PC-3 (cell line): ENCODE measurements around the gene GRIA1. TPM values are rescaled to one million over a fixed set of nuclear protein-coding genes. Genes with fewer than 3 reads are reported as not detected.
A peak's percentile ranks its signal among the peaks of the same experiment; 100 is the strongest.

ENCODE experiments used
- ATAC-seq: fragments of 200-7000 bp; cut with Tn5 transposase; 2 replicates; pipeline ENCODE4 v1.9.1; 2020; ENCODE audit warnings: mild to moderate bottlenecking, moderate library complexity
- BruUV-seq: library from RNA; stranded (reverse); fragments of 400-500 nt; replicated peaks from 2 replicates; lab custom pipeline; 2021; lab: Mats Ljungman, UMichigan
- CTCF ChIA-PET: fragments of 300-600 bp; sonication (Branson Sonifier 250); formaldehyde crosslinking; loops from one replicate; lab custom pipeline; 2022; ENCODE audit warnings: antibody characterized with exemption; lab: Charles Lee
- POLR2A ChIA-PET: fragments of 300-600 bp; sonication (Branson Sonifier 250); formaldehyde crosslinking; loops from one replicate; lab custom pipeline; 2022; ENCODE audit warnings: antibody characterized with exemption; ENCODE audit not compliant: unreplicated experiment; lab: Charles Lee
- DNase-seq: peaks from one replicate; pipeline ENCODE4 v3.0.0-alpha.2; 2015
- H2AFZ ChIP-seq: fragments of 300-600 bp; sonication (generic); 2 replicates; pipeline ENCODE4 v1.6.0; 2016; ENCODE audit warnings: antibody characterized with exemption, low read length
- H3F3A ChIP-seq: fragments of 300-600 bp; sonication (generic); one replicate; pipeline ENCODE4 v1.6.0; 2017; ENCODE audit warnings: antibody characterized with exemption, low read length, control low read depth, mild to moderate bottlenecking; ENCODE audit not compliant: unreplicated experiment
- H3K27ac ChIP-seq: fragments of 300-600 bp; sonication (generic); 2 replicates; pipeline ENCODE4 v1.5.1; 2016; ENCODE audit warnings: mild to moderate bottlenecking, low read length
- H3K27me3 ChIP-seq: fragments of 300-600 bp; sonication (generic); 2 replicates; pipeline ENCODE4 v1.6.1; 2016; ENCODE audit warnings: low read length, mixed read lengths
- H3K36me3 ChIP-seq: fragments of 300-600 bp; sonication (generic); 2 replicates; pipeline ENCODE4 v1.6.1; 2016; ENCODE audit warnings: low read depth, mixed run types, low read length, mixed read lengths
- H3K4me1 ChIP-seq: fragments of 300-600 bp; sonication (generic); 2 replicates; pipeline ENCODE4 v1.5.1; 2016; ENCODE audit warnings: low read length; ENCODE audit not compliant: insufficient read depth
- H3K4me2 ChIP-seq: fragments of 300-600 bp; sonication (generic); 2 replicates; pipeline ENCODE4 v1.6.0; 2016; ENCODE audit warnings: low read length
- H3K4me3 ChIP-seq: fragments of 300-600 bp; sonication (generic); 2 replicates; pipeline ENCODE4 v1.5.1; 2016; ENCODE audit warnings: mild to moderate bottlenecking, low read length, mixed read lengths
- H3K79me2 ChIP-seq: fragments of 300-600 bp; sonication (generic); 2 replicates; pipeline ENCODE4 v1.6.1; 2017; ENCODE audit warnings: low read length, mixed read lengths
- H3K9ac ChIP-seq: fragments of 300-600 bp; sonication (generic); 2 replicates; pipeline ENCODE4 v1.6.0; 2016; ENCODE audit warnings: mild to moderate bottlenecking, low read length
- H3K9me2 ChIP-seq: fragments of 300-600 bp; sonication (generic); replicated peaks from 2 replicates; pipeline ENCODE4 v1.6.1; 2016; ENCODE audit warnings: mixed run types, low read length, mixed read lengths
- H3K9me3 ChIP-seq: fragments of 300-600 bp; sonication (generic); 2 replicates; pipeline ENCODE4 v1.6.1; 2016; ENCODE audit warnings: low read length, mixed read lengths
- H4K20me1 ChIP-seq: fragments of 300-600 bp; sonication (generic); 2 replicates; pipeline ENCODE4 v1.6.1; 2016; ENCODE audit warnings: low read length, mixed read lengths
- EZH2 ChIP-seq: fragments of 300-600 bp; sonication (generic); IDR thresholded peaks from one replicate; pipeline ENCODE4 v1.6.1; 2017; ENCODE audit warnings: antibody characterized with exemption, mild to moderate bottlenecking, low read length; ENCODE audit not compliant: unreplicated experiment
- EZH2phosphoT487 ChIP-seq: fragments of 300-600 bp; sonication (generic); IDR thresholded peaks from 2 replicates; pipeline ENCODE4 v1.6.1; 2018; ENCODE audit warnings: mild to moderate bottlenecking, antibody characterized with exemption, low read length, borderline replicate concordance
- intact Hi-C: fragments of 100-400 bp; cut with micrococcal nuclease; formaldehyde crosslinking; loops from 2 replicates; pipeline ENCODE4 v1.9.0; 2023
- total RNA-seq: library from RNA; depleted of rRNA; stranded (reverse); fragments of >200 nt; gene quantifications from 2 replicates; pipeline ENCODE4 v1.2.3, GENCODE V29; 2014
- TF ChIP-seq, protein P1 (sequence below): fragments of 300-600 bp; sonication (generic); conservative IDR thresholded peaks from 2 replicates; pipeline ENCODE4 v1.5.1; 2017; ENCODE audit warnings: antibody characterized with exemption, low read depth, mild to moderate bottlenecking, low read length

The GRIA1 gene
- total RNA-seq, 1 experiment from 2014 or later = not detected

DNA sequence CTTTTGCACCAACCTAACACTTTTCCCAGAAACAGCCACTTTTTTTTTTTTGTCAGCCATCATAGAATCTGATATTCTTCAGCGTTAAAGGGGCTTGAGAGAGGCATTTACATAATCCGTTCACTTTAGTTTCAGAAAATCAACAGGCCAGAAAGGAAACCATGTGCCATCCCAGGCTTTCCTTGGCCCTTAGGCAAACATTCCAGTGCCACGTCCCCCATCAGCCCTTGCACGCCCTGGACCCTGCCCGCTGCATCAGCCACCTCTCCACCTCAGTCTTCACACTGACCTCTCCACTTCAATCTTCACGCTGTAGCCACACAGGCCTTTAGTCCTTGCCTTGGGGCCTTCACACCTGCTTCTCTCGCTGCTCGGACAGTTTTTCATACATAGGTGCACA, 123.2 kb downstream of the GRIA1 start:
- Histone ChIP-seq H3K4me1 (no peaks in the 10 kb centered on the region), H4K20me1 (no peaks in the 10 kb centered on the region), H3K27ac (no peak overlapping the region), H3F3A (no peaks in the 10 kb centered on the region), H3K4me3 (no peak overlapping the region), H3K9me2 (no peaks in the 10 kb centered on the region), H3K79me2 (no peaks in the 10 kb centered on the region), H2AFZ (no peak overlapping the region), H3K4me2 (no peak overlapping the region), H3K9ac (no peak overlapping the region), H3K27me3 (no peaks in the 10 kb centered on the region), H3K36me3 (no peaks in the 10 kb centered on the region), H3K9me3 (no peaks in the 10 kb centered on the region)
- ChIA-PET CTCF (no interaction called here), POLR2A (no interaction called here)
- no peak for ATAC-seq
- DNase-seq = no peak
- TF ChIP-seq EZH2phosphoT487 (no peak), EZH2 (no peak)
- TF ChIP-seq, protein P1, sequence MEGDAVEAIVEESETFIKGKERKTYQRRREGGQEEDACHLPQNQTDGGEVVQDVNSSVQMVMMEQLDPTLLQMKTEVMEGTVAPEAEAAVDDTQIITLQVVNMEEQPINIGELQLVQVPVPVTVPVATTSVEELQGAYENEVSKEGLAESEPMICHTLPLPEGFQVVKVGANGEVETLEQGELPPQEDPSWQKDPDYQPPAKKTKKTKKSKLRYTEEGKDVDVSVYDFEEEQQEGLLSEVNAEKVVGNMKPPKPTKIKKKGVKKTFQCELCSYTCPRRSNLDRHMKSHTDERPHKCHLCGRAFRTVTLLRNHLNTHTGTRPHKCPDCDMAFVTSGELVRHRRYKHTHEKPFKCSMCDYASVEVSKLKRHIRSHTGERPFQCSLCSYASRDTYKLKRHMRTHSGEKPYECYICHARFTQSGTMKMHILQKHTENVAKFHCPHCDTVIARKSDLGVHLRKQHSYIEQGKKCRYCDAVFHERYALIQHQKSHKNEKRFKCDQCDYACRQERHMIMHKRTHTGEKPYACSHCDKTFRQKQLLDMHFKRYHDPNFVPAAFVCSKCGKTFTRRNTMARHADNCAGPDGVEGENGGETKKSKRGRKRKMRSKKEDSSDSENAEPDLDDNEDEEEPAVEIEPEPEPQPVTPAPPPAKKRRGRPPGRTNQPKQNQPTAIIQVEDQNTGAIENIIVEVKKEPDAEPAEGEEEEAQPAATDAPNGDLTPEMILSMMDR = no peak
- BruUV-seq = no TSS peak
- intact Hi-C loops = no loop called here

DNA sequence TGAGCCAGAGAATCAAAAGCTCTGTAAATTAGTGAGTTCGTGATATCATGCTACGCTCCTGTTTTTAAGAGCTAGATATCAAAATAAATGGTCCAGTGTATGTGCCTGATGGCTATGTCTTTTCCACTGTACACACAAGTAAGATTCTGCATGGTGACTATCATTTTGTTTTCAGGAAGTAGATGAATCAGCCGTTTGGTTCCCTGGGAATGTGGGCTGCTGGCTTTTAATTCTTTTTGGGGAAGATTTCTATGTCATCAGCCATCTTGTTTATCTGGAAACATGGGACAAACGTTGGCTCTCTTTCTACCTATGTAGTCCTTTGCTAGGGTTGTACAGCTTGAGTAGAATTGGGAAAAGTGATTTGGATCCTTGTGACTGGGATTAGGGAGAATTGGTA, 126.7 kb downstream of the GRIA1 start:
- ATAC-seq (no peak), DNase-seq (peak; percentile 9)
- H3K27ac ChIP-seq = no peak overlapping the region
- POLR2A ChIA-PET = no interaction called here
- TF ChIP-seq, protein P1 = no peak
- TF ChIP-seq EZH2phosphoT487 (no peak), EZH2 (no peak)
- no peaks in the 10 kb centered on the region for H3F3A ChIP-seq
- H3K4me2 ChIP-seq = no peak overlapping the region
- BruUV-seq = no TSS peak
- CTCF ChIA-PET = no interaction called here
- H3K79me2 ChIP-seq = no peaks in the 10 kb centered on the region
- H3K27me3 ChIP-seq = no peaks in the 10 kb centered on the region
- no peaks in the 10 kb centered on the region for H3K9me3 ChIP-seq
- H3K4me3 ChIP-seq = no peak overlapping the region
- H4K20me1 ChIP-seq = no peaks in the 10 kb centered on the region
- H3K9me2 ChIP-seq = no peaks in the 10 kb centered on the region
- no peaks in the 10 kb centered on the region for H3K4me1 ChIP-seq
- no peaks in the 10 kb centered on the region for H3K36me3 ChIP-seq
- intact Hi-C loops = no loop called here
- H2AFZ ChIP-seq = no peak overlapping the region
- H3K9ac ChIP-seq = no peak overlapping the region

DNA sequence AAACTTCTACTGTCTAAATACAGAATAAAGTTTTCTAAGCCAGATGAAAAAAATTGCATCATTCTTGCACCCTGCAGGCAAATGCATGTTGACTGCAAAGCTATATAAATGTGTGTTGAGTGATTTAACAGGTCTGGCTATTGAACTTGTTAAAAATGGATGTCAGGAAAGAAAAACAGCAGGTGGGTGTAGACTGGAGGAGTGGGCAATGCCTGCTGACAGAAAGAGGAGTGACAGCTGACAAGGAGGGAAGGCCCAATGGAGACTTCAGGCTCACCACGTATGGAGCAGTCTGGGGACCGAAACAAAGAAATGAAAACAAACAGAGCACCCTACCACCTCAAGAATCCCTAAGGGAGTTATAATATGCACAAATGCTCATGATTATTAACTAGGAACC, 127.8 kb downstream of the GRIA1 start:
- Histone ChIP-seq H3K4me3 (no peak overlapping the region), H4K20me1 (no peaks in the 10 kb centered on the region), H3K9ac (no peak overlapping the region), H3K27ac (no peak overlapping the region), H2AFZ (no peak overlapping the region), H3K9me3 (no peaks in the 10 kb centered on the region), H3K79me2 (no peaks in the 10 kb centered on the region), H3K4me2 (no peak overlapping the region), H3K27me3 (no peaks in the 10 kb centered on the region), H3F3A (no peaks in the 10 kb centered on the region), H3K36me3 (no peaks in the 10 kb centered on the region), H3K4me1 (no peaks in the 10 kb centered on the region), H3K9me2 (no peaks in the 10 kb centered on the region)
- no peak for ATAC-seq
- CTCF ChIA-PET = no interaction called here
- DNase-seq = no peak
- intact Hi-C loops = no loop called here
- no TSS peak for BruUV-seq
- POLR2A ChIA-PET = no interaction called here
- TF ChIP-seq EZH2phosphoT487 (no peak), EZH2 (no peak)
- TF ChIP-seq, protein P1 = no peak
